ENCODE results near the gene AKT1.

The AKT1 gene

DNA sequence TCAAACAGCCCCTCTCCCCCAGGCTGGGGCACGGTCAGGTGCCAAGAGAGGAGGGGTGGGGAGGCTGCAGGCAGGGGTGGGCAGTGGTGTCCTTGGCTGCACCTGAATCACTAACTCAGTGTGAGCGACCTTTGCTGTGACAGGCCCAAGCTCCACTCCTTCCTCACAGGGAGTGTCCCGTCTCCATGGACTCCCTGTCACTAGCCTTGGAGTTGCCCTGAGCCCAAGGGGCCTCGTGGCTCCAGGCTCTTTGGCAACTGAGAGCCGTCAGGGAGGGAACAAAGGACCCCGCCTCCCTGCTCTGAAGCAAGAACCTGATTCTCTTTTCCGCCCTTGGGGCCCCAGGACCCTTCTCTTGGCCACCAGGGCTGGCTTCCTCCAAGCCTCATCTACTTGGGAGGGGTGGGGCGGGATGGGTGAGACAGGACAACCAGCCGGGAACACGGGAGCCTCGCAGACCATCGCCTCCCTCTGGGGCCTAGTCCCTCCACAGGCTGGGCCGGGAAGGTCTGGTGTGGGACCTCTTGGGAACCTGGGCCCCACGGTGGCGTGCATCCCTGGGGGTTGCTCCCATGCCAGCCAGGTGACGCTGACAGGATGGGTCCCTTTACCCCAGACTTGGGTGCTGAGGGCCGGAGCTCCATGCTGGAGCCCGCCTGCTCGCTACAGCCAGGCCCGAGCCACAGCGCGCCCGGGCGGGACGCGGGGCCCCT lies 72.5 kb downstream of the AKT1 start:
- DNase-seq (ENCODE audit: low spot score), result no peak

DNA sequence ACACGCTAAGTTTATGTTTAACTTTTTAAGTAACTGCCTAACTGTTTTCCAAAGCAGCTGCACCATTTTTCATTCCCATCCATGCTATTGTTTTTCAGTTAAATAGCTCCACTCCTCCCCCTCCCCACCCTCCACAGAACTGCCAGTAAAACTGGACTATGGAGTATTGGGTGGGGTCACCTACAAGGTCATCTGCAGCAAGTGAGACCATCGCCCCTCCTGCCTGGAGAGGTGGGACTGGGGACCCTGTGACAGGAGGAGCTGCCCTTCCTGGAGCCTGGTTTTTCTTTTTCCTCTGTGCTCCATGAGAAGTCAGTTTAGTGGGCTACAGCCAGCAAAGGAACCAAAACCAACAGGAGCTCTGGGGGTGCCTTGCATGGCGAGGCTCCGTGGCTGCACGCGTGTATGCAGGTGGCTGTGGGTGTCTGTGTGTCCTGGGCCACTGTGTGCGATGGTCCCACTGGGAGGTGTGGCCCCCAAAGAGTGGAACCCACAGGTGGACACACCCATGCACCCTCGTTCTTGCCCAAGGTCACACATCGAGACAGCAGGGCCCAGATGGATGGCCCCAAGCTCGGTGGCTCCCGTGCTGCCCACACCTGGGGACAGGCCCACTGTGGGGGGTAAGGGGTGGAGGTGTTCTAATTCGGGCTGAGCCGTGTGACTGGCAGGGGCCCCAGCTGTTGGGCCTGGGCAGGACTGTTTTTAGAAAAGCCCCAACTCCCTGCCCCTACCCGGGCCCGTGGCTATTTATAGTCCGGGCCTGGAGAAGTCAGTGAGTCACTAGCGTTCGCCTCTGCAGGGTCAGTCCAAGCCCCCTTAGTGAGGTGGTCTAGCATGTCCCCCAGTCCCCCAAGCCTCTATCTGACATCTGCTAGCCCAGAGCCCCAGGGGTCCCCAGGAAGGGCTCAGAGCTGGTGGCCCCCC lies 73.8 kb downstream of the AKT1 start:
- no peak for DNase-seq (ENCODE audit: low spot score)

Data from CD4-positive, alpha-beta T cell treated with Interleukin-15 for 4 hours (primary cell).